ELF-1 (cell line): Measurements from ENCODE around the gene XYLT1.

Experiments used
- DNase-seq: peaks from one replicate; pipeline ENCODE4 v3.0.0-alpha.2; 2016; ENCODE audit warnings: low read depth, low spot score

The XYLT1 gene

GRCh38 chr16:17397499-17397891 is 73.3 kb downstream of the XYLT1 start:
- no peak for DNase-seq

- no peak for DNase-seq
Observed at GRCh38 chr16:17396762-17397498, 73.8 kb downstream of the XYLT1 start.

- no peak for DNase-seq
Observed at GRCh38 chr16:17395849-17396480, 74.8 kb downstream of the XYLT1 start.

GRCh38 chr16:17392857-17393692 is 77.7 kb downstream of the XYLT1 start:
- no peak for DNase-seq

- no peak for DNase-seq
Observed at GRCh38 chr16:17392127-17392856, 78.5 kb downstream of the XYLT1 start.

GRCh38 chr16:17391715-17392114 is 79.0 kb downstream of the XYLT1 start:
- no peak for DNase-seq

GRCh38 chr16:17389384-17389783 is 81.4 kb downstream of the XYLT1 start:
- DNase-seq, result peak; percentile 28

GRCh38 chr16:17387256-17387655 is 83.5 kb downstream of the XYLT1 start:
- DNase-seq, result no peak

- no peak for DNase-seq
Observed at GRCh38 chr16:17386229-17386628, 84.5 kb downstream of the XYLT1 start.

- DNase-seq, result no peak
Observed at GRCh38 chr16:17384471-17384870, 86.3 kb downstream of the XYLT1 start.

GRCh38 chr16:17382949-17383863 is 87.6 kb downstream of the XYLT1 start:
- no peak for DNase-seq

- no peak for DNase-seq
Observed at GRCh38 chr16:17382514-17382913, 88.2 kb downstream of the XYLT1 start.

- DNase-seq, result no peak
Observed at GRCh38 chr16:17381784-17382183, 89.0 kb downstream of the XYLT1 start.

GRCh38 chr16:17380613-17381012 is 90.1 kb downstream of the XYLT1 start:
- DNase-seq, result no peak

GRCh38 chr16:17379121-17379571 is 91.6 kb downstream of the XYLT1 start:
- peak; percentile 78 for DNase-seq

- DNase-seq, result no peak
Observed at GRCh38 chr16:17377360-17378324, 93.1 kb downstream of the XYLT1 start.

- peak; percentile 60 for DNase-seq
Observed at GRCh38 chr16:17375461-17376304, 95.1 kb downstream of the XYLT1 start.

- DNase-seq, result no peak
Observed at GRCh38 chr16:17374668-17375255, 96.0 kb downstream of the XYLT1 start.
